ENCODE results near the gene DUSP22.

The DUSP22 gene

GRCh38 chr6:298233-299103, 6.2 kb downstream of the DUSP22 start:
- no peak for DNase-seq

GRCh38 chr6:299104-299980, 7.1 kb downstream of the DUSP22 start:
- DNase-seq = no peak

DNA sequence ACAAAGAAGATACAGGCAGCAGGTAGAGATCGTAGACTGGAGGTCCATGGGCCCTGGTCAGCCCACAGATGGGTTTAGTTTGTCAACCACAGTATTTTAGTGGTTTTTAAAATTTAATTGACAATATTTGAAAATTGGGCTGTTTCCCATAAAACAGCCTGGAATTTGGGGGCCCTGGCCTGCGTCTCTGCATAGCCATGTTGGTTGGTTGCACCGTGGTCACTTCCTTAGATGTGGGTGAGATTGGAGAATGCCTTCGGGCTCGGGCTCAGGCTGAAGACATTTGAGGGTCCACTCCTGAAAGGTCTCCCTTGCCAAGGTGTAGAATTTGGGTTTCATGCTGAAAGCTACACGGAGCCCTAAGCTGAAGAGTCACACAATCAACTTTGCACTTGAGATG, 7.7 kb downstream of the DUSP22 start:
- DNase-seq = no peak

- DNase-seq = no peak
Measured at GRCh38 chr6:300494-301198, 8.4 kb downstream of the DUSP22 start.

DNA sequence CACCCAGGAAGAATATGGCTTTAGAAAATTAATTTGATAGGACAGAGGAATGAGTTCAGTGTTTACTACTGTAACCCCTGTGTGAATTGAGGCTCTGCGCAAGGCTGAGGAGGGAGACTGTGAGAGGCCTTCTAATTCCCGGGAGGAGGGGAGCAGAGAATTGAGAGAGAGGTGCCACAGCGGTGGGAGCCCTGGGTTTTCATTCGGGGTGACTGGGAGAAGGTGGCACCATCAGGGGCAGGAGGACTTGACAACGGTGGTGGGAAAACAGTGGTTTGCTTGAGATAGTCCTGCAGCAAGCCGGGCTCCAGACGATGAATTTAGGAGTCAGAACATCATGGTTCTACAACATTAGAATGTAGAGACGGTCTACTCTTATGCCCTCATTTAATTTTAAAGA, 9.2 kb downstream of the DUSP22 start:
- DNase-seq = no peak

- no peak for DNase-seq
Measured at GRCh38 chr6:301929-302705, 9.8 kb downstream of the DUSP22 start.

DNA sequence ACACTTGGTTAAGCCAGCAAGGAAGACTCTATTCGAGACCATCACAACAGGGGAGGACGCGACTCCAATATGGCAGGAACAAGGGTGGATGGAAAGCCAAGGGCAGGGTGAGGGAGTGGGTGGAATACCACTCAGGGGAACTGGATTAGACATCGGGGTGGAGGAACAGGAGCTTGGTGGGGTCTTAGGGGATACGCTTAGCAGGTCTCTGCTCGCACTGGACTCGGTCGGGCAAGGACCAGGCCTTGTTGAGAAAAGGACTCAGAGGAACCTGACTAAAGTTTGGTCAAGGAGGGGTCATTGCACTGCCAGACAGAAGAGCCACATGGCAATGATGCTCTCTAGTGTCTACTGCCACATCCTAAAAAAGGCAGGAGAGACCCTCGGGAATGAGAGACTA, 10.5 kb downstream of the DUSP22 start:
- DNase-seq = no peak

DNA sequence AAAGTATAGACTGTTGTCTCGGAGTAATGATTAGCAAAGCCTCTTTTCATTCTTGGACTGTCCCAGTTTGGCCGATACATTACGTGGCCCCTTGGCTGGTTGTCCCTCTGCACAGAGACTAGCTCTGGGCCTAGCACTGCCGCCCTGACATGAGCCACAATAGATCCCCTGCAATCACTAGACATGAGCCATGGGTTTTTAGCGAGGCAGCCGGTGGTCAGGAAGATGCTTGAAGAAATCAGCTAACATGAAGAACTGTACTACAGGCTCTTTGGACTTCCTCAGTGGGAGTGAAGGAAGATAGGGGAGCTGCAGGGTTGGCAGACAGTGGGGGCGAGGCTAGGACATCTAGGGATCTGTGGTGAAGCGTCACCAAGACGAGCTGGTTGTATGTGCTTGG, 11.0 kb downstream of the DUSP22 start:
- DNase-seq = no peak

DNA sequence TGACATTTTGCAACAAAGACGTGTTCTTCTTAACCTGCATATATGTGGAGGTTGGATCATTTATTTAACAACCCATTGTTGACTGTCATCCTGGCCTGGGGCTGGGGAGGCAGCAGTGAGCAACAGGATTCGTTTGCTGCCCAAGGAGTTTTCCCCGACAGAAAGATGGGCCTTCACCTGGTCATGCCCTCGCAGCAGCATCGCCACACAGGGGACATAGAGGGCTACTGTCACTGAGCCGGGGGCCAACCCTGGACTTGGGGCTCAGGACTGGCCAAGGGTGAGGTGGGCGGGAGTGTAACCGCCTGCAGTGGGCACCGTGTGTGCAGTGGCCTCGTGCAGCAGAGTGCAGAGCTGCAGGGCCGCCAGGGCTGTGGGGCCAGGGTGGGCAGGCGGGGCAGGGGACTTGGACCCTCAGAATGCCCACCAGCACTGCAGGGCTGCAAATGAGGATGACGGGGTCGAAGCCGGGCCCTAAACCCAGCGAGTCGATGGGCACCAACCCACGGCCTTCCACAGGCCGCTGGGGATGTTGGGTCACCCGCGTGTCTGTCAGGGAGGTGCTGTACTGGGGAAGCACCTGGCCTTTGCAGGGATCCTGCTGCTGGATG, 11.8 kb downstream of the DUSP22 start:
- no peak for DNase-seq

GRCh38 chr6:304833-305370, 12.6 kb downstream of the DUSP22 start:
- no peak for DNase-seq

DNA sequence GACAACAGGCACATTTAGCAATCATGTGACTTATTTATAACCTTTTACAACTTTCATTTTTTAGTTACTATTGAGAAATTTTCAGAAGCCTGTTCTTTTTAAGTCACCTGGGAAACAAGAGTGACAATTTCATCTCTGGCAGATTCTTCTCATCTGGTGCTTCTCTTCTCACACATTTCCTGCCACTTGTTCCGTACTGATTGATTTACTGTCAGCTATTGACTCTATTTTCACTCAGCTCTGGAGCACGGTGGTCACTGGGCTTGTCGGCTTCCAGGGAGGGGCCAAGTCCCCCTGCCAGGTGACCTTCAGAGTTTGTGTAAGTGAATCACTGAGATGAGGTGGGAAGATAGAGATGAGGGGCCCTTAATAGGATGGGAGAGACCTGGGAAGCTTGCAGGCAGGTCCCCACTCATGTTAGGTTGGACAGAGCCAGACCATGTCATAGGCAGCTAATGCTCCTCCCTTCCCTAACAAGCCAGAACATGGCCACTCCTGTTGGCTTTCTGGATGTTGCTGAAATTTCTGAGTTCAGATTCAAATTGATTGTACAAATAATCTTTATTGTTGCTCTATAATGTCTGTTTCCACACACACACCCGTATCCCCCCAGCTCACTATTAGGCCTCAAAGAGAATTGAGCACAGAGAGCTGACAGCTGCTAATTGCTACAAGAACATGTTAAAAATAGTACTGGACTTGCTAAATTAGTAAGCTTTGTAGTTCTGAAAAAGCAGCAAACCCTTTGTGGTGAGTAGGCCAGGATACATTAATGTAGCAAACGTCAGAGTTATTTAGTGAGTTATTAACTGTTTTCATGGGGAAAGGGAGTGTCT, 13.3 kb downstream of the DUSP22 start:
- no peak for DNase-seq

- DNase-seq = no peak
Measured at GRCh38 chr6:306641-307061, 14.4 kb downstream of the DUSP22 start.

GRCh38 chr6:307065-307814, 15.0 kb downstream of the DUSP22 start:
- DNase-seq = no peak

GRCh38 chr6:307874-308273, 15.6 kb downstream of the DUSP22 start:
- no peak for DNase-seq

DNA sequence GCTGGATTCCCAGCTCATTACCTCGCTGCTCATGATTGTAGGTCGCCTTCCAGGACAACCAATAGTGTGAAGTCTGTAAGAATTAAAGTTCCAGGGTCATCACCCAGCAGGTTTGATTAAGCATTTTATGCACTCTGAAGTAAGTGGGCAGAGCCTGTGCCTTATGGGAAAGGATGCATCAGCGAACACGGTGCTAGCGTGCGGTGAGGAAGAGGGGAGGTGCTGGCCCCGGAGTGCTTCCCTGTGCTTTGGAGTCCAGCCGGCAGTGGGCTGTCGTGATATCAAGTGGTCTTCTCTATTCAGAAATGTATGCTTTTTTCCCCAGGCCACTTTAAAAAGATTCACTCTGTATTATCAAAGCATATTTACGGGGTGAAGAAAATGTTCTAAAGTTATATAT, 16.0 kb downstream of the DUSP22 start:
- DNase-seq = no peak

DNA sequence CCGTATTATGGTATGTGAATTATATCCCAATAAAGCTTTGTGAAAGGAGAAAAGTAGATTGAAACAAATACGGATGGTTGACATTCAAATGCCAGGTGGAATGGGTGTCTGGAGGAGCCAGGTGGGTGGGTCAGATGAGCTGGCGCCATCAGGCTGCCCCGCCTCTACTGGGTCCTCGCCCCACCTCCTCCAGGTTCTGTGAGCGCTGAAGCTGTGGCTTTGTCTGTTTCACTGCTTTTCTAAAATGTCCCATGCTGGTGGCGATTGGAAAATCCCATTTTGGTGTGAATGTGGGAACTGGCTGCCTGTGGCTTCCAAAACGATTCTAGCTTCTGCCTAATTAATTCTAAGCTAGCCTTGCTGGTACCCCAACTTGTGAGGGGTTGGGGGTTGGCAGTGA, 16.5 kb downstream of the DUSP22 start:
- no peak for DNase-seq

DNA sequence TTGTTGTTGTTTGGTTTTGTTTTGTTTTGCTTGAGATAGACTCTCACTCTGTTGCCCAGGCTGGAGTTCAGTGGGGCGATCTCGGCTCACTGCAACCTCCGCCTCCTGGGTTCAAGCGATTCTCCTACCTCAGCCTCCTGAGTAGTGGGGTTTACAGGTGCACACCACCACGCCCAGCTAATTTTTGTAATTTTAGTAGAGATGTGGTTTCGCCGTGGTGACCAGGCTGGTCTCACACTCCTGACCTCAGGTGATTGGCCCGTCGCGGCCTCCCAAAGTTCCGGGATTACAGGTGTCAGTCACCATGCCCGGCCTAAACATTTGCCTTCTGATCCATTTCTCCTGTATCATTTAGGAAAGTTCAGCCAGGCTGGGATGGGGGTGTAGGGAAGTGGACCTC, 17.7 kb downstream of the DUSP22 start:
- no peak for DNase-seq

DNA sequence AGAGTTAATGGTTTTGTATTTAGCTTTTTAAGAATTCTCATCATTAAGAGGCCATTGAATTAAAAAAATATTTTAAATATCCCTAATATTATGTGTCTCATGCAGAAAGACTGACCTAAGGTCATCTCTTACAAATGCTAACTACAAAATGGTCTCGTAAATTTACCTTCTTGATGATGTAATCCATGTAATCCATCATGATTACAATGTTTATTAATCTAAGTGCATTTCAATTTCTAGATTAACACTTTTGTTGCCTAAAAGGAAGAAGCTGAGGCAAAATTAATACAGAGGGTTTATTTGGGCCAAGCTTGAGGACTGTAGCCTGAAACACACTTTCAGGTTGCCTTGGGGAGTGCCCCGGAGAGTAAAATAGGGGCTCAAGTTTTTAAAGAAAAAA, 18.4 kb downstream of the DUSP22 start:
- no peak for DNase-seq

DNA sequence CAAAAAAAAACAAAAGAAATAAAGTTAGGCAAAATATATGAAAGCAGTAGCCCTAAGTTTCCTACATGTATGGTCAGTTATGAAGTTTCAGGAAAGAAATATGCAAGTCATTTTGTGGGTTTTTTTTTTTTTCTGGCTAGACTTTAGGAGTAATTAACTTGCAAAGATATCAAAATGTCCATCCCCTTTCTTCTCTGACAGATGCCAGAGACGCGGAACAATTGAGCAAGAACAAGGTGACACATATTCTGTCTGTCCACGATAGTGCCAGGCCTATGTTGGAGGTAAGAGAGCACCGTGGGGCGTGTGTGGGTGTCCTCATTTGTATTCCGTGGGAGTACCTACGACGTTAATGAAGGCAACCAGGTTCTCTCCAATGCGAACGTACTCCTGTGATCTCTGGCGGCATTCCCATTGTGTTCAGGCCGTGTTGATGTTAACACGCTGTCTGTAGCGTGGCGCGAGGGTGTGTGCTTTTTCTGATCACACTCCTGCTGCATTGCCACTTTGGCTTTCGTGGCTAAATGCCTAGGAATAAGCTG, 19.5 kb downstream of the DUSP22 start:
- no peak for DNase-seq

- DNase-seq = no peak
Measured at GRCh38 chr6:313087-313486, 20.8 kb downstream of the DUSP22 start.
